ENCODE measurements around the gene TRIM45.

The TRIM45 gene

DNA sequence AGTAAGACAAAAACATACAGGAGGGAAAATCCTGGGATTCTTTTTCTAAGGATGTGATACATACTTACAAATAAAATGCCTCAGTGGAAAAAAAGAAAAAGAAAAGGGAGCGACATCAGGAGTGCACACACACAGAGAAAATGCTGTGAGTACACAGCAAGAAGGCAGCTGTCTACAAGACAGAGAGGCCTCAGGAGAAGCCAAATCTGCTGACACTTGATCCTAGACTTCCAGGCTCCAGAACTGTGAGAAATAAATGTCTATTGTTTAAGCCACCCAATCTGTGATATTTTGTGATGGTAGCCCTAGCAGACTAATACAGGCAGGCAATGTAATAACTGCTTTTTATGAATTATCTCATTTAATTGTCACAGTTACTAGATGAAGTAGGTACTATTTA is 17.0 kb upstream of the TRIM45 start (continued):
- no peak for TF ChIP-seq ZNF510 (tag by site-specific recombination; IDR thresholded peaks at IDR 0.05; ENCODE audit: insufficient replicate concordance)
- TF ChIP-seq, protein P1, sequence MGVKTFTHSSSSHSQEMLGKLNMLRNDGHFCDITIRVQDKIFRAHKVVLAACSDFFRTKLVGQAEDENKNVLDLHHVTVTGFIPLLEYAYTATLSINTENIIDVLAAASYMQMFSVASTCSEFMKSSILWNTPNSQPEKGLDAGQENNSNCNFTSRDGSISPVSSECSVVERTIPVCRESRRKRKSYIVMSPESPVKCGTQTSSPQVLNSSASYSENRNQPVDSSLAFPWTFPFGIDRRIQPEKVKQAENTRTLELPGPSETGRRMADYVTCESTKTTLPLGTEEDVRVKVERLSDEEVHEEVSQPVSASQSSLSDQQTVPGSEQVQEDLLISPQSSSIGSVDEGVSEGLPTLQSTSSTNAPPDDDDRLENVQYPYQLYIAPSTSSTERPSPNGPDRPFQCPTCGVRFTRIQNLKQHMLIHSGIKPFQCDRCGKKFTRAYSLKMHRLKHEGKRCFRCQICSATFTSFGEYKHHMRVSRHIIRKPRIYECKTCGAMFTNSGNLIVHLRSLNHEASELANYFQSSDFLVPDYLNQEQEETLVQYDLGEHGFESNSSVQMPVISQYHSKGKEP (tag by site-specific recombination; IDR thresholded peaks at IDR 0.05) = no peak
- no peak for TF ChIP-seq ZNF830 (tag by site-specific recombination; IDR thresholded peaks at IDR 0.05; ENCODE audit: low read depth)
- no peak for TF ChIP-seq HOXD13 (CRISPR knock-in tag; IDR thresholded peaks at IDR 0.05; ENCODE audit: borderline replicate concordance)
- TF ChIP-seq ZNF777 (tag by site-specific recombination; IDR thresholded peaks at IDR 0.05; ENCODE audit: borderline replicate concordance) = no peak
- TF ChIP-seq EGR2 (tag by site-specific recombination; IDR thresholded peaks at IDR 0.05; ENCODE audit: low read depth) = no peak
- TF ChIP-seq, protein P2, sequence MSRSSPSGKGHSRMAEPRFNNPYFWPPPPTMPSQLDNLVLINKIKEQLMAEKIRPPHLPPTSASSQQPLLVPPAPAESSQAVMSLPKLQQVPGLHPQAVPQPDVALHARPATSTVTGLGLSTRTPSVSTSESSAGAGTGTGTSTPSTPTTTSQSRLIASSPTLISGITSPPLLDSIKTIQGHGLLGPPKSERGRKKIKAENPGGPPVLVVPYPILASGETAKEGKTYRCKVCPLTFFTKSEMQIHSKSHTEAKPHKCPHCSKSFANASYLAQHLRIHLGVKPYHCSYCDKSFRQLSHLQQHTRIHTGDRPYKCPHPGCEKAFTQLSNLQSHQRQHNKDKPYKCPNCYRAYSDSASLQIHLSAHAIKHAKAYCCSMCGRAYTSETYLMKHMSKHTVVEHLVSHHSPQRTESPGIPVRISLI (tag by site-specific recombination; IDR thresholded peaks at IDR 0.05) = no peak
- no peak for TF ChIP-seq YY1 (tag by site-specific recombination; IDR thresholded peaks at IDR 0.05)
- no peak for TF ChIP-seq ZNF768 (tag by site-specific recombination; IDR thresholded peaks at IDR 0.05)
- no peak for TF ChIP-seq ZNF324 (tag by site-specific recombination; IDR thresholded peaks at IDR 0.05)
- TF ChIP-seq ZNF221 (tag by site-specific recombination; IDR thresholded peaks at IDR 0.05; ENCODE audit: borderline replicate concordance) = no peak

DNA sequence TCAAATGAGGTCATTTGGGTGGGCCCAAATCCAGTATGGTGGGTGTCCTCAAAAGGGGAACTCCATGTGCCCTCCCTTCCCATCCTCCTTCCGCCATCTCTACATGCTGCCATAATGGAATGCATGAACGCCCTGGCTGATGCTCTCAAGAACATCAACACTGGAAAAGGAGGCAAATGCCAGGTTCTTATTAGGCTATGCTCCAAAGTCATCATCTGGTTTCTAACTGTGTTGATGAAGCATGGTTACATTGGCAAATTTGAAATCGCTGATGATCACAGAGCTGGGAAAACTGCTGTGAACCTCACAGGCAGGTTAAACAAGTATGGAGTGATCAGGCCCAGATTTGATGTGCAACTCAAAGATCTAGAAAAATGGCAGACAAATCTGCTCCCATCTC is 16.6 kb upstream of the TRIM45 start:
- Histone ChIP-seq H3K36me3 (ENCODE audit: control insufficient read depth in 2 of 2, insufficient read depth in 1 of 2, low read length in 2 of 2) (no peaks in the 10 kb centered on the region), H3K9me3 (ENCODE audit: control insufficient read depth, insufficient read depth, low read depth, low read length) (no peaks in the 10 kb centered on the region), H3K27ac (ENCODE audit: extremely low read depth, low read depth, low read length) (no peak overlapping the region), H3K4me3 (ENCODE audit: low read depth, low read length) (no peak overlapping the region), H3K4me1 (ENCODE audit: control insufficient read depth, insufficient read depth, low read length) (no peaks in the 10 kb centered on the region)
- TF ChIP-seq, protein P3, sequence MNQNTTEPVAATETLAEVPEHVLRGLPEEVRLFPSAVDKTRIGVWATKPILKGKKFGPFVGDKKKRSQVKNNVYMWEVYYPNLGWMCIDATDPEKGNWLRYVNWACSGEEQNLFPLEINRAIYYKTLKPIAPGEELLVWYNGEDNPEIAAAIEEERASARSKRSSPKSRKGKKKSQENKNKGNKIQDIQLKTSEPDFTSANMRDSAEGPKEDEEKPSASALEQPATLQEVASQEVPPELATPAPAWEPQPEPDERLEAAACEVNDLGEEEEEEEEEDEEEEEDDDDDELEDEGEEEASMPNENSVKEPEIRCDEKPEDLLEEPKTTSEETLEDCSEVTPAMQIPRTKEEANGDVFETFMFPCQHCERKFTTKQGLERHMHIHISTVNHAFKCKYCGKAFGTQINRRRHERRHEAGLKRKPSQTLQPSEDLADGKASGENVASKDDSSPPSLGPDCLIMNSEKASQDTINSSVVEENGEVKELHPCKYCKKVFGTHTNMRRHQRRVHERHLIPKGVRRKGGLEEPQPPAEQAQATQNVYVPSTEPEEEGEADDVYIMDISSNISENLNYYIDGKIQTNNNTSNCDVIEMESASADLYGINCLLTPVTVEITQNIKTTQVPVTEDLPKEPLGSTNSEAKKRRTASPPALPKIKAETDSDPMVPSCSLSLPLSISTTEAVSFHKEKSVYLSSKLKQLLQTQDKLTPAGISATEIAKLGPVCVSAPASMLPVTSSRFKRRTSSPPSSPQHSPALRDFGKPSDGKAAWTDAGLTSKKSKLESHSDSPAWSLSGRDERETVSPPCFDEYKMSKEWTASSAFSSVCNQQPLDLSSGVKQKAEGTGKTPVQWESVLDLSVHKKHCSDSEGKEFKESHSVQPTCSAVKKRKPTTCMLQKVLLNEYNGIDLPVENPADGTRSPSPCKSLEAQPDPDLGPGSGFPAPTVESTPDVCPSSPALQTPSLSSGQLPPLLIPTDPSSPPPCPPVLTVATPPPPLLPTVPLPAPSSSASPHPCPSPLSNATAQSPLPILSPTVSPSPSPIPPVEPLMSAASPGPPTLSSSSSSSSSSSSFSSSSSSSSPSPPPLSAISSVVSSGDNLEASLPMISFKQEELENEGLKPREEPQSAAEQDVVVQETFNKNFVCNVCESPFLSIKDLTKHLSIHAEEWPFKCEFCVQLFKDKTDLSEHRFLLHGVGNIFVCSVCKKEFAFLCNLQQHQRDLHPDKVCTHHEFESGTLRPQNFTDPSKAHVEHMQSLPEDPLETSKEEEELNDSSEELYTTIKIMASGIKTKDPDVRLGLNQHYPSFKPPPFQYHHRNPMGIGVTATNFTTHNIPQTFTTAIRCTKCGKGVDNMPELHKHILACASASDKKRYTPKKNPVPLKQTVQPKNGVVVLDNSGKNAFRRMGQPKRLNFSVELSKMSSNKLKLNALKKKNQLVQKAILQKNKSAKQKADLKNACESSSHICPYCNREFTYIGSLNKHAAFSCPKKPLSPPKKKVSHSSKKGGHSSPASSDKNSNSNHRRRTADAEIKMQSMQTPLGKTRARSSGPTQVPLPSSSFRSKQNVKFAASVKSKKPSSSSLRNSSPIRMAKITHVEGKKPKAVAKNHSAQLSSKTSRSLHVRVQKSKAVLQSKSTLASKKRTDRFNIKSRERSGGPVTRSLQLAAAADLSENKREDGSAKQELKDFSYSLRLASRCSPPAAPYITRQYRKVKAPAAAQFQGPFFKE (tag by site-specific recombination; IDR thresholded peaks at IDR 0.05; ENCODE audit: borderline replicate concordance) = no peak
- TF ChIP-seq, protein P4, sequence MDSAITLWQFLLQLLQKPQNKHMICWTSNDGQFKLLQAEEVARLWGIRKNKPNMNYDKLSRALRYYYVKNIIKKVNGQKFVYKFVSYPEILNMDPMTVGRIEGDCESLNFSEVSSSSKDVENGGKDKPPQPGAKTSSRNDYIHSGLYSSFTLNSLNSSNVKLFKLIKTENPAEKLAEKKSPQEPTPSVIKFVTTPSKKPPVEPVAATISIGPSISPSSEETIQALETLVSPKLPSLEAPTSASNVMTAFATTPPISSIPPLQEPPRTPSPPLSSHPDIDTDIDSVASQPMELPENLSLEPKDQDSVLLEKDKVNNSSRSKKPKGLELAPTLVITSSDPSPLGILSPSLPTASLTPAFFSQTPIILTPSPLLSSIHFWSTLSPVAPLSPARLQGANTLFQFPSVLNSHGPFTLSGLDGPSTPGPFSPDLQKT (IDR thresholded peaks at IDR 0.05; ENCODE audit: borderline replicate concordance, low read depth, low read length) = no peak
- ChIA-PET CTCF (interaction anchor here (0.6 to 2.7 kb wide), 2 partner anchors 9 to 471 kb away, joined by 3 to 15 read pairs; no protein-coding TSS in a partner anchor), POLR2A (no interaction called here)
